GM13977 (cell line): ENCODE measurements around the gene TMEM190.

Source experiments
- DNase-seq: peaks from one replicate; pipeline ENCODE4 v3.0.0; 2012; ENCODE audit warnings: low spot score
- in situ Hi-C: fragments of 300-500 bp; cut with MboI; formaldehyde crosslinking; loops from one replicate; pipeline ENCODE4 v1.12.0; 2022; ENCODE audit warnings: low sequenced_read_pairs, low pct_unique_long_range_greater_than_20kb, mixed read lengths, inconsistent platforms; ENCODE audit not compliant: unreplicated experiment
- TF ChIP-seq, protein P1 (sequence below): IDR thresholded peaks from 2 replicates; pipeline ENCODE4 v1.5.1; 2012; ENCODE audit warnings: mild to moderate bottlenecking, control low read depth; ENCODE audit not compliant: insufficient read depth; ENCODE audit errors: extremely low read depth, missing control alignments

TMEM190 gene

DNA sequence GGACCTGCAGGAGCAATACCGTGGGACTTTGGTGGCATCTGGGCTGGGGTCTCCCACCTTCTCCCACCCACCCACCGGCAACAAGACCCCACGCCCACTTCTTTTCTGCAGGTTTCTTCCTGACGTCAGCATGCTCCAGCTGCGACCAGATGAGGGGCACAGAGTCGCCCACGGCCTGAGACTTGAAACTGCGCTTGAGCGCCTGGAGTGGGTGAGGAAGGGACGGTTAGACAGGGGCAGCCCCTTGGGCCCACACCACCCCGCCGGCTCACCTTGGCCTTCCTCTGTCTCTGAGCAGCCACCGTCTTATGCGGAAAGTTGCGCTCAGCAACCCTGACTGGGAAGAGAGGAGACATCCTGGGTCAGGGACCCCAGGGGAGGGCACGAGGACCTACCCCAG, 15.7 kb upstream of the TMEM190 start:
- no peak for DNase-seq
- in situ Hi-C loops = no loop called here
- TF ChIP-seq, protein P1, sequence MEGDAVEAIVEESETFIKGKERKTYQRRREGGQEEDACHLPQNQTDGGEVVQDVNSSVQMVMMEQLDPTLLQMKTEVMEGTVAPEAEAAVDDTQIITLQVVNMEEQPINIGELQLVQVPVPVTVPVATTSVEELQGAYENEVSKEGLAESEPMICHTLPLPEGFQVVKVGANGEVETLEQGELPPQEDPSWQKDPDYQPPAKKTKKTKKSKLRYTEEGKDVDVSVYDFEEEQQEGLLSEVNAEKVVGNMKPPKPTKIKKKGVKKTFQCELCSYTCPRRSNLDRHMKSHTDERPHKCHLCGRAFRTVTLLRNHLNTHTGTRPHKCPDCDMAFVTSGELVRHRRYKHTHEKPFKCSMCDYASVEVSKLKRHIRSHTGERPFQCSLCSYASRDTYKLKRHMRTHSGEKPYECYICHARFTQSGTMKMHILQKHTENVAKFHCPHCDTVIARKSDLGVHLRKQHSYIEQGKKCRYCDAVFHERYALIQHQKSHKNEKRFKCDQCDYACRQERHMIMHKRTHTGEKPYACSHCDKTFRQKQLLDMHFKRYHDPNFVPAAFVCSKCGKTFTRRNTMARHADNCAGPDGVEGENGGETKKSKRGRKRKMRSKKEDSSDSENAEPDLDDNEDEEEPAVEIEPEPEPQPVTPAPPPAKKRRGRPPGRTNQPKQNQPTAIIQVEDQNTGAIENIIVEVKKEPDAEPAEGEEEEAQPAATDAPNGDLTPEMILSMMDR = no peak

GRCh38 chr19:55362174-55362989, 14.2 kb upstream of the TMEM190 start:
- TF ChIP-seq, protein P1 = no peak
- in situ Hi-C loops = no loop called here
- DNase-seq = no peak

GRCh38 chr19:55362990-55363716, 13.5 kb upstream of the TMEM190 start, which contains the start of gene GARIN5B:
Gene GARIN5B, minus strand, starts transcription at chr19:55363260. Its CDS starts 194 bp downstream, at chr19:55363066.
- no peak for DNase-seq
- in situ Hi-C loops = no loop called here
- TF ChIP-seq, protein P1 = no peak

DNA sequence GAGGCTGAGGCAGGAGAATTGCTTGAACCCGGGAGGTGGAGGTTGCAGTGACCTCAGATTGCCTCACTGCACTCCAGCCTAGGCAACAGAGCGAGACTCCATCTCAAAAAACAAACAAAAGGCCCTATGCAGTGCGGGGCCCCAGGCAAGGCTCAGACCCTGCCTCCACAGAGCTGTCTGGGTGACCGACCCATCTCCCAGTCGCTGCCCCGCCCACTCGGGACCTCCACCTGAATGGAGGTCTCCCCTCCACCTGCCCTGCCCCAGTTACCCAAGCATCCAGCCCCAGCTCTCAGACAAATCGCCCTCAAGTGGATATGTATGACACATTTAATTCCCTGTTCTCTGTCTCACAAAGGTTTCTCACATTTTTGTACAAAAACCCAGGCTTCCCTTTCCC, 11.4 kb upstream of the TMEM190 start:
- no peak for DNase-seq
- TF ChIP-seq, protein P1 = no peak

GRCh38 chr19:55365964-55366363, 10.7 kb upstream of the TMEM190 start:
- DNase-seq = no peak
- TF ChIP-seq, protein P1 = no peak
- in situ Hi-C loops = no loop called here

More for the DNA sequence above, 11.4 kb upstream of the TMEM190 start:
- in situ Hi-C loops = no loop called here

- TF ChIP-seq, protein P1 = no peak
- no peak for DNase-seq
- in situ Hi-C loops = no loop called here
Measured at GRCh38 chr19:55366790-55367189, 9.8 kb upstream of the TMEM190 start.
